Activated CD8-positive, alpha-beta T cell treated with anti-CD3 and anti-CD28 coated beads for 36 hours (primary cell): ENCODE results near the gene RBMS3. TPM values are rescaled to one million over a fixed set of nuclear protein-coding genes. Genes with fewer than 3 reads are reported as not detected.

Experiments
- ATAC-seq: fragments of 200-7000 bp; cut with Tn5 transposase; one replicate; pipeline ENCODE4 v1.10.0; 2021; ENCODE audit warnings: mild to moderate bottlenecking, moderate library complexity
- CTCF ChIA-PET: fragments of 350-600 bp; sonication (Branson Sonifier 250); formaldehyde crosslinking; loops from one replicate; lab custom pipeline; 2021; ENCODE audit warnings: antibody characterized with exemption; lab: Charles Lee
- POLR2A ChIA-PET: fragments of 350-600 bp; sonication (Branson Sonifier 250); formaldehyde crosslinking; loops from one replicate; lab custom pipeline; 2021; ENCODE audit warnings: antibody characterized with exemption; lab: Charles Lee
- DNase-seq: peaks from one replicate; pipeline ENCODE4 v3.0.0-alpha.2; 2020
- H3K27ac Mint-ChIP-seq: one replicate; pipeline ENCODE4 v1.8.0; 2021; ENCODE audit warnings: mild to moderate bottlenecking, mixed read lengths
- H3K27me3 Mint-ChIP-seq: one replicate; pipeline ENCODE4 v1.8.0; 2021; ENCODE audit warnings: mixed read lengths
- H3K36me3 Mint-ChIP-seq: one replicate; pipeline ENCODE4 v1.8.0; 2021; ENCODE audit warnings: low read depth, mixed read lengths
- H3K4me1 Mint-ChIP-seq: one replicate; pipeline ENCODE4 v1.8.0; 2021; ENCODE audit warnings: low read depth, mixed read lengths
- H3K4me3 Mint-ChIP-seq: one replicate; pipeline ENCODE4 v1.8.0; 2021; ENCODE audit warnings: mild to moderate bottlenecking, moderate library complexity, mixed read lengths
- H3K9me3 Mint-ChIP-seq: one replicate; pipeline ENCODE4 v1.8.0; 2021; ENCODE audit warnings: mixed read lengths
- intact Hi-C: fragments of 100-400 bp; cut with micrococcal nuclease; formaldehyde crosslinking; loops from one replicate; pipeline ENCODE4 v1.10.0; 2022
- total RNA-seq, 2 experiments: library from RNA; stranded (reverse); gene quantifications; one replicate each; pipeline ENCODE4 v1.2.3, GENCODE V29; 2021
- TF ChIP-seq, protein P1 (sequence below): fragments of 200-600 bp; IDR thresholded peaks from one replicate; pipeline ENCODE4 v1.8.0; 2022; ENCODE audit warnings: antibody characterized with exemption, mild to moderate bottlenecking

RBMS3 gene
- total RNA-seq, 2 experiments from 2014 or later = 2.3 to 2.8 TPM

DNA sequence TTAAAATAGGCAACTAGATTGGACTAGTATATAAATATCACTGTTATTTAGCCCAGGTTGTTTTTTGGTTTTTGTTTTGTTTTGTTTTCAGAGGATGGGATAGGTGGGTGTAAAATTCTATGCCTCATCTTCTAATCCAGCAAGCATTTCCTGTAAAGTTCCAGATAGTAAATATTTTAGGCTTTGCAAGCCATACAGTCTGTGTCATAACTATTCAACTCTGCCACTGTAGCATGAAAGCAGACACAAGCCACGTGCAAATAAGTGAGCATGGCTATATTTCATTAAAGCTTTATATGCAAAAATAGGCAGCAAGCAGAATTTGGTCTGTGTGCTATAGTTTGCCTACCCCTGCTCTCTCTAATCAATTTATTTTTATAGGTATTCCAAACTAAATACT is 668.3 kb downstream of the RBMS3 start:
- intact Hi-C loops = no loop called here
- no peak overlapping the region for H3K27ac Mint-ChIP-seq

DNA sequence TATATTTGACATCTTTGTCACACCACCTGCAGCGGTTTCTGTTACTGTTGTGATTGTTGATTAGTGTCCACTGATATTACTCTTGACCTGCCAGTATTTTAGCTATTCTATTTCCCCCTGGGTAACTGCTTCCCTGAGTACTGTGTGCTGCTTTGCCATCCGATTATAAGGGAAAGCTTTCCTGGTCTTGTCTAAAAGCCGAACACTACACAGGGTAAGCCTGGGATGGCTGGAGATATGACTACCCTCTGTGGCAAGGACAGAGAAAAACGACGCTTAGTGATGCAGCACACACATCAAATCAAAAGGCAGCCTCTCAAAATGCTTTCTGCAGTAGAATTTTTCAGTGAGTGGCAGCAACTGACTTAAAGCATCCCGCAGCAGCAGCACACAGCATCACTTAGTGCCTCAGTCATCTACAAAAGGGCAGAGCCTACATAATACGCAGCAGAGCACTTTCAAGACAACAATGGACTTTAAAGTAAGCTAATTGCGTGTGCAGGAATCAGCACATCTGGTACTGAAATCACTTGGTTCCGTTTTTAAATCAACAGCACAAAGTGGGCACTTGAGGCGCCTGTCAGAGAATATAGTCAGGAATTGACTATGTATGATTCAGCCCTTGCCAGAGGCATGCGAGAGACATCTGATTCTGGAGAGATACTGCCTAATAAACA is 669.2 kb downstream of the RBMS3 start:
- Mint-ChIP-seq H3K27me3 (peaks cover 1% of the 10 kb centered on the region), H3K4me1 (no peaks in the 10 kb centered on the region), H3K36me3 (no peaks in the 10 kb centered on the region), H3K27ac (no peak overlapping the region), H3K9me3 (no peaks in the 10 kb centered on the region), H3K4me3 (no peak overlapping the region)
- TF ChIP-seq, protein P1, sequence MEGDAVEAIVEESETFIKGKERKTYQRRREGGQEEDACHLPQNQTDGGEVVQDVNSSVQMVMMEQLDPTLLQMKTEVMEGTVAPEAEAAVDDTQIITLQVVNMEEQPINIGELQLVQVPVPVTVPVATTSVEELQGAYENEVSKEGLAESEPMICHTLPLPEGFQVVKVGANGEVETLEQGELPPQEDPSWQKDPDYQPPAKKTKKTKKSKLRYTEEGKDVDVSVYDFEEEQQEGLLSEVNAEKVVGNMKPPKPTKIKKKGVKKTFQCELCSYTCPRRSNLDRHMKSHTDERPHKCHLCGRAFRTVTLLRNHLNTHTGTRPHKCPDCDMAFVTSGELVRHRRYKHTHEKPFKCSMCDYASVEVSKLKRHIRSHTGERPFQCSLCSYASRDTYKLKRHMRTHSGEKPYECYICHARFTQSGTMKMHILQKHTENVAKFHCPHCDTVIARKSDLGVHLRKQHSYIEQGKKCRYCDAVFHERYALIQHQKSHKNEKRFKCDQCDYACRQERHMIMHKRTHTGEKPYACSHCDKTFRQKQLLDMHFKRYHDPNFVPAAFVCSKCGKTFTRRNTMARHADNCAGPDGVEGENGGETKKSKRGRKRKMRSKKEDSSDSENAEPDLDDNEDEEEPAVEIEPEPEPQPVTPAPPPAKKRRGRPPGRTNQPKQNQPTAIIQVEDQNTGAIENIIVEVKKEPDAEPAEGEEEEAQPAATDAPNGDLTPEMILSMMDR = no peak
- CTCF ChIA-PET = no interaction called here
- POLR2A ChIA-PET = no interaction called here
- intact Hi-C loops = no loop called here
- no peak for ATAC-seq
- no peak for DNase-seq

More for the DNA sequence above, 668.3 kb downstream of the RBMS3 start:
- ATAC-seq (no peak), DNase-seq (no peak)
- Mint-ChIP-seq H3K4me1 (no peaks in the 10 kb centered on the region), H3K4me3 (no peak overlapping the region), H3K36me3 (no peaks in the 10 kb centered on the region), H3K9me3 (no peaks in the 10 kb centered on the region), H3K27me3 (no peaks in the 10 kb centered on the region)
- CTCF ChIA-PET = no interaction called here
- TF ChIP-seq, protein P1 = no peak
- POLR2A ChIA-PET = no interaction called here

DNA sequence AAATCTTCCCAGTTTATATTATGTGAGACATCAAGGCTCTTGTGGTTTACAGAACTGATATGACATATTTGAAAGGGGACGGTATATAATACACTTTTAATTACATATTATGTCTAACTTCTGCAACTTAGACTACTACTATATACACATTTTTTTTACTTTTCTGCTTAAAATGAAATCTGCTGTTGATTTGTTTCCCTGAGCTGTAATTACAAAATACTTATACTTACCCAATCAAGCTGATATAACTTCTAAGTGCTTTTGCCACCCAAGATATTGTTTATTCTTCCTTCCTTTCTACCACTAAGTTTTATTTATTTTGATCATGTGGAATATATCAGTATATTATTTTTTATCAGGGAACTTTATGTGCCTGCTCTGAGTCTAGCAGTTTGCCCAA is 671.6 kb downstream of the RBMS3 start:
- intact Hi-C loops = no loop called here
- no peak for ATAC-seq
- H3K9me3 Mint-ChIP-seq = no peaks in the 10 kb centered on the region
- ChIA-PET POLR2A (no interaction called here), CTCF (interaction anchor here (1.4 kb wide), 1 partner anchor 18 kb away, joined by 4 read pairs; no protein-coding TSS in a partner anchor)
- no peaks in the 10 kb centered on the region for H3K4me1 Mint-ChIP-seq
- TF ChIP-seq, protein P1 = no peak
- no peak overlapping the region for H3K27ac Mint-ChIP-seq
- H3K4me3 Mint-ChIP-seq = no peak overlapping the region
- DNase-seq = no peak
- peaks cover 3% of the 10 kb centered on the region for H3K27me3 Mint-ChIP-seq
- no peaks in the 10 kb centered on the region for H3K36me3 Mint-ChIP-seq

DNA sequence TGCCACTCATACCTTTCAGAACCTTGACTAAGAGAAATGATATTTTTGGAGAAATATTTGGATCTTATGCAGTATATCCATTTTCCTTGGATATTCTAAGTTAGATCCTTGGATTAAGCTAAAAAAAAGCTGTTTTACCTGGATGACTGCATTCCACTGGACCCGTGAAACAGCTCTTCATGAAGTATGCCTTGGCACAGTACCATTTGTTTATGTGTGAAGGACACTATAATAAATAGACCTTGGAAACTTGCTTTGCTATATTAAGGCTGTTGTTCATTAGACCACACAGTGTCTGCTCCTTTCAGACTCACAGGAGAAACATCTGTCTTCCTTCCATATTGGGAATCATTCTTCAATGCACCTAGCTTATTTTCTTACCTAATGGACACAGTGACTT is 674.5 kb downstream of the RBMS3 start:
- DNase-seq (no peak), ATAC-seq (no peak)
- Mint-ChIP-seq H3K9me3 (no peaks in the 10 kb centered on the region), H3K36me3 (no peaks in the 10 kb centered on the region), H3K27me3 (peaks cover 10% of the 10 kb centered on the region), H3K4me1 (no peaks in the 10 kb centered on the region), H3K4me3 (no peak overlapping the region), H3K27ac (no peak overlapping the region)
- ChIA-PET POLR2A (no interaction called here), CTCF (no interaction called here)
- TF ChIP-seq, protein P1 = no peak
- intact Hi-C loops = no loop called here

DNA sequence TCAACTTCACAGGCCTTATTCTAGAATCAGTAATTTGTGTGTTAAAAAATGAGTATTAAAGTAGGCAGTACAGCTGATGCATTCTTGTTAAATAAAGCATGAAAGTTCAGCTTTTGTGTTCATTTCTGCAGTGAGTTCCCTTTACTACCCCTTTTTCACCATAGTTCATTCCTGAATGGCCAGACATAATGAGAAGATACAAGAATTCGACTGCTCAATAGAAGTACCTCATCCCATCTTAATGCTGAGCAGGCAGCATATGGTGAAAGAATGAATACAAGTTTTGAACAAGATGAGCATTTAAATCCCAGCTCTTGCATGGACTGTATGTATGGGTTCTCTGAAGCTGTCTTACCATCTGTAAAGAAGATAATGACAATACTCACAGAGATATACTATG is 677.9 kb downstream of the RBMS3 start:
- ChIA-PET CTCF (no interaction called here), POLR2A (no interaction called here)
- no peak overlapping the region for H3K4me3 Mint-ChIP-seq
- peaks cover 10% of the 10 kb centered on the region for H3K27me3 Mint-ChIP-seq
- no peak overlapping the region for H3K27ac Mint-ChIP-seq
- intact Hi-C loops = no loop called here
- H3K36me3 Mint-ChIP-seq = no peaks in the 10 kb centered on the region
- DNase-seq = no peak
- no peaks in the 10 kb centered on the region for H3K4me1 Mint-ChIP-seq
- ATAC-seq = no peak
- H3K9me3 Mint-ChIP-seq = no peaks in the 10 kb centered on the region
- TF ChIP-seq, protein P1 = no peak
